ENCODE data around the gene NFATC2.

Gene NFATC2

GRCh38 chr20:51447097-51447764 lies 95.3 kb downstream of the NFATC2 start:
- DNase-seq: no peak

GRCh38 chr20:51446656-51447055 lies 95.9 kb downstream of the NFATC2 start:
- DNase-seq: no peak

GRCh38 chr20:51446230-51446629 lies 96.3 kb downstream of the NFATC2 start:
- DNase-seq: no peak

GRCh38 chr20:51445591-51445990 lies 96.9 kb downstream of the NFATC2 start:
- DNase-seq: no peak

- DNase-seq: no peak
These were observed 97.5 kb downstream of the NFATC2 start for GRCh38 chr20:51444922-51445438.

- DNase-seq: no peak
These were observed 98.1 kb downstream of the NFATC2 start for GRCh38 chr20:51444467-51444866.

GRCh38 chr20:51442602-51443001 lies 99.9 kb downstream of the NFATC2 start:
- no peak for DNase-seq

- DNase-seq: no peak
These were observed 101.9 kb downstream of the NFATC2 start for GRCh38 chr20:51440589-51440988.

GRCh38 chr20:51439160-51439689 lies 103.3 kb downstream of the NFATC2 start:
- DNase-seq: no peak

- DNase-seq: no peak
These were observed 104.4 kb downstream of the NFATC2 start for GRCh38 chr20:51438136-51438535.

- no peak for DNase-seq
These were observed 105.2 kb downstream of the NFATC2 start for GRCh38 chr20:51437182-51437924.

- no peak for DNase-seq
These were observed 107.8 kb downstream of the NFATC2 start for GRCh38 chr20:51434580-51435247.

GRCh38 chr20:51434026-51434425 lies 108.5 kb downstream of the NFATC2 start:
- DNase-seq: no peak

- no peak for DNase-seq
These were observed 109.6 kb downstream of the NFATC2 start for GRCh38 chr20:51432875-51433274.

GRCh38 chr20:51432251-51432784 lies 110.2 kb downstream of the NFATC2 start:
- DNase-seq: no peak

GRCh38 chr20:51431321-51431720 lies 111.2 kb downstream of the NFATC2 start:
- no peak for DNase-seq

GRCh38 chr20:51430198-51430950 lies 112.1 kb downstream of the NFATC2 start:
- no peak for DNase-seq

GRCh38 chr20:51429696-51430095 lies 112.8 kb downstream of the NFATC2 start:
- DNase-seq: no peak

GRCh38 chr20:51429144-51429482 lies 113.4 kb downstream of the NFATC2 start:
- DNase-seq: no peak

GRCh38 chr20:51428401-51429143 lies 113.9 kb downstream of the NFATC2 start:
- no peak for DNase-seq

GRCh38 chr20:51427651-51428291 lies 114.7 kb downstream of the NFATC2 start:
- DNase-seq: no peak

All from SHP77 treated with DMSO at 0.1 percent for 48 hours (cell line).